ENCODE measurements around the gene PRLR. TPM values are rescaled to one million over a fixed set of nuclear protein-coding genes. Genes with fewer than 3 reads are reported as not detected.

Gene PRLR
- polyA plus RNA-seq, 1 donor from 2014 or later = 0.50 TPM

- no peak overlapping the region for H3K4me2 ChIP-seq (ENCODE audit: low read length)
- no peak overlapping the region for H3K27ac ChIP-seq (ENCODE audit: low read length)
- H3K79me2 ChIP-seq (replicated peaks; ENCODE audit: insufficient read depth, low read length) = no peaks in the 10 kb centered on the region
- H3K27me3 ChIP-seq (ENCODE audit: insufficient read depth, low read depth, low read length) = no peaks in the 10 kb centered on the region
- H3K4me3 ChIP-seq (ENCODE audit: low read length) = no peak overlapping the region
- H4K20me1 ChIP-seq (ENCODE audit: insufficient read depth) = no peaks in the 10 kb centered on the region
- TF ChIP-seq REST (IDR thresholded peaks at IDR 0.05; ENCODE audit: borderline replicate concordance) (no peak), CTCF (IDR thresholded peaks at IDR 0.05; ENCODE audit: poor library complexity, severe bottlenecking) (no peak)
- no peaks in the 10 kb centered on the region for H3K9me2 ChIP-seq (ENCODE audit: insufficient read depth, low read length)
- no peaks in the 10 kb centered on the region for H3F3A ChIP-seq (ENCODE audit: insufficient read depth, low read length, poor library complexity, severe bottlenecking)
- H3K9ac ChIP-seq (ENCODE audit: low read length) = no peak overlapping the region
- H2AFZ ChIP-seq (ENCODE audit: low read depth, low read length) = no peak overlapping the region
- H3K36me3 ChIP-seq (ENCODE audit: insufficient read depth, low read length) = no peaks in the 10 kb centered on the region
- no peaks in the 10 kb centered on the region for H3K9me3 ChIP-seq (ENCODE audit: low read length)
Observed at GRCh38 chr5:35209862-35210261, 20.4 kb downstream of the PRLR start.

GRCh38 chr5:35205606-35206005, 24.7 kb downstream of the PRLR start:
- no peaks in the 10 kb centered on the region for H3K9me2 ChIP-seq (ENCODE audit: insufficient read depth, low read length)
- no peak overlapping the region for H3K9ac ChIP-seq (ENCODE audit: low read length)
- H3K27me3 ChIP-seq (ENCODE audit: insufficient read depth, low read depth, low read length) = no peaks in the 10 kb centered on the region
- H2AFZ ChIP-seq (ENCODE audit: low read depth, low read length) = no peak overlapping the region
- H3K9me3 ChIP-seq (ENCODE audit: low read length) = no peaks in the 10 kb centered on the region
- TF ChIP-seq TAF1 (IDR thresholded peaks at IDR 0.05; ENCODE audit: low read depth) (no peak), MXI1 (conservative IDR thresholded peaks at IDR 0.05; ENCODE audit: poor library complexity, severe bottlenecking) (no peak), CTCF (IDR thresholded peaks at IDR 0.05; ENCODE audit: poor library complexity, severe bottlenecking) (no peak), SMC3 (conservative IDR thresholded peaks at IDR 0.05; ENCODE audit: poor library complexity) (no peak)
- no peak overlapping the region for H3K4me3 ChIP-seq (ENCODE audit: low read length)
- no peak overlapping the region for H3K4me2 ChIP-seq (ENCODE audit: low read length)
- no peaks in the 10 kb centered on the region for H3F3A ChIP-seq (ENCODE audit: insufficient read depth, low read length, poor library complexity, severe bottlenecking)
- no peaks in the 10 kb centered on the region for H3K79me2 ChIP-seq (replicated peaks; ENCODE audit: insufficient read depth, low read length)
- H4K20me1 ChIP-seq (ENCODE audit: insufficient read depth) = no peaks in the 10 kb centered on the region
- no peak overlapping the region for H3K27ac ChIP-seq (ENCODE audit: low read length)
- H3K36me3 ChIP-seq (ENCODE audit: insufficient read depth, low read length) = no peaks in the 10 kb centered on the region

GRCh38 chr5:35205186-35205585, 25.1 kb downstream of the PRLR start:
- Histone ChIP-seq H3K4me3 (ENCODE audit: low read length) (no peak overlapping the region), H3K4me2 (ENCODE audit: low read length) (no peak overlapping the region), H2AFZ (ENCODE audit: low read depth, low read length) (no peak overlapping the region), H3K9me2 (ENCODE audit: insufficient read depth, low read length) (no peaks in the 10 kb centered on the region), H4K20me1 (ENCODE audit: insufficient read depth) (no peaks in the 10 kb centered on the region), H3K36me3 (ENCODE audit: insufficient read depth, low read length) (no peaks in the 10 kb centered on the region), H3K79me2 (replicated peaks; ENCODE audit: insufficient read depth, low read length) (no peaks in the 10 kb centered on the region), H3F3A (ENCODE audit: insufficient read depth, low read length, poor library complexity, severe bottlenecking) (no peaks in the 10 kb centered on the region), H3K9ac (ENCODE audit: low read length) (no peak overlapping the region), H3K27ac (ENCODE audit: low read length) (no peak overlapping the region), H3K9me3 (ENCODE audit: low read length) (no peaks in the 10 kb centered on the region), H3K27me3 (ENCODE audit: insufficient read depth, low read depth, low read length) (no peaks in the 10 kb centered on the region)
- TF ChIP-seq POLR2AphosphoS5 (IDR thresholded peaks at IDR 0.05) (no peak), REST (IDR thresholded peaks at IDR 0.05; ENCODE audit: borderline replicate concordance) (no peak), RAD21 (conservative IDR thresholded peaks at IDR 0.05) (no peak), SMC3 (conservative IDR thresholded peaks at IDR 0.05; ENCODE audit: poor library complexity) (no peak), TAF1 (IDR thresholded peaks at IDR 0.05; ENCODE audit: low read depth) (no peak), EP300 (conservative IDR thresholded peaks at IDR 0.05; ENCODE audit: poor library complexity, severe bottlenecking) (no peak), EZH2 (IDR thresholded peaks at IDR 0.05; ENCODE audit: borderline replicate concordance, insufficient read depth, low read length, poor library complexity, severe bottlenecking) (no peak)

Measured in neural cell (in vitro differentiated cells).